Fibroblast of lung (primary cell): ENCODE results near the gene DGCR8.

Source experiments
- CTCF ChIP-seq, 2 donors: IDR thresholded peaks in 1 of 2; conservative IDR thresholded peaks in 1 of 2; 1 replicate in 1 of 2; 2 replicates in 1 of 2; pipeline ENCODE4 v1.5.1; 2011 to 2012; ENCODE audit warnings: low read length in 2 of 2, control low read depth in 1 of 2, inconsistent platforms in 1 of 2, low read depth in 1 of 2, mild to moderate bottlenecking in 1 of 2
- EZH2 ChIP-seq: IDR thresholded peaks from 2 replicates; pipeline ENCODE4 v1.5.1; 2012; ENCODE audit warnings: low read length, control low read depth, mild to moderate bottlenecking; ENCODE audit errors: missing control alignments

GRCh38 chr22:20046730-20047129 is 33.3 kb upstream of the DGCR8 start:
- TF ChIP-seq CTCF (conservative IDR thresholded peaks at IDR 0.05 in 1 of 2, IDR thresholded peaks at IDR 0.05 in 1 of 2; ENCODE audit: low read depth in 1 of 2, low read length in 2 of 2) (no peak), EZH2 (no peak)
